Epithelial cell of esophagus (primary cell): ENCODE data around the gene NR1H3.

Experiments
- DNase-seq: peaks from one replicate; pipeline ENCODE4 v3.0.0; 2010; ENCODE audit warnings: low read depth
- H3K4me3 ChIP-seq: 2 replicates; pipeline ENCODE4 v1.5.1; 2011; ENCODE audit warnings: mild to moderate bottlenecking, low read length, control low read depth
- TF ChIP-seq, protein P1 (sequence below): IDR thresholded peaks from 2 replicates; pipeline ENCODE4 v1.5.1; 2011; ENCODE audit warnings: low read depth, mild to moderate bottlenecking, low read length, control low read depth, inconsistent platforms; ENCODE audit not compliant: insufficient read depth; ENCODE audit errors: missing control alignments

Gene NR1H3

DNA sequence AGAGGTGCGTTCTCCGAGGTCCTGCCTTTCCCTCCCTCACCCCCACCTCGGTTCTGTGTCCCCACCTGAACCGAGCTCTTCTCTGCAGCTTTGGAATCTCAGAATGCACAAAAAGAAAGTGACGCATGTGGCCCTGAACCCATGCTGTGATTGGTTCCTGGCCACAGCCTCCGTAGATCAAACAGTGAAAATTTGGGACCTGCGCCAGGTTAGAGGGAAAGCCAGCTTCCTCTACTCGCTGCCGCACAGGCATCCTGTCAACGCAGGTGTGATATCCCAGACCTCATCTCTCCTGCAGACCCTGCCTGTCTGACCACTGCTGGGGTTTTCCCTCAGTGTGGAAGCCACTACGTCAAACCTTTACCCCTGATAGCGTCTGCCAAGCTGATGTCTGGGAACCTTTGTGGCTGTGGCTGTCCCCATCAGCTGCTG, 23.1 kb upstream of the NR1H3 start:
- no peak overlapping the region for H3K4me3 ChIP-seq
- DNase-seq = no peak

DNA sequence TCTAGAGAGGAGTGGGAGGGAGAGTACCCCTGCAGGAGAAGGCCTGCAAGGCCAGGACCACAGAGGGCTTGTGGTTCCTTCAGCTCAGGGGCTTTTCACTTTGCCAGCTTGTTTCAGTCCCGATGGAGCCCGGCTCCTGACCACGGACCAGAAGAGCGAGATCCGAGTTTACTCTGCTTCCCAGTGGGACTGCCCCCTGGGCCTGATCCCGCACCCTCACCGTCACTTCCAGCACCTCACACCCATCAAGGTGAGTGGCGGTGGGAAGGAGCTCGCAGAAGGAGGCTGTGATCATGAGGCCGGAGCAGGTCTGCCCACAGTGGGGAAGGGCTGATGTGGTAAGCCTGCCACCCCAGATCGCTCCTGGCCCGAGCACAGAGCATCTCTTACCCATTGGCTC, 22.6 kb upstream of the NR1H3 start:
- H3K4me3 ChIP-seq = no peak overlapping the region
- no peak for DNase-seq
- TF ChIP-seq, protein P1, sequence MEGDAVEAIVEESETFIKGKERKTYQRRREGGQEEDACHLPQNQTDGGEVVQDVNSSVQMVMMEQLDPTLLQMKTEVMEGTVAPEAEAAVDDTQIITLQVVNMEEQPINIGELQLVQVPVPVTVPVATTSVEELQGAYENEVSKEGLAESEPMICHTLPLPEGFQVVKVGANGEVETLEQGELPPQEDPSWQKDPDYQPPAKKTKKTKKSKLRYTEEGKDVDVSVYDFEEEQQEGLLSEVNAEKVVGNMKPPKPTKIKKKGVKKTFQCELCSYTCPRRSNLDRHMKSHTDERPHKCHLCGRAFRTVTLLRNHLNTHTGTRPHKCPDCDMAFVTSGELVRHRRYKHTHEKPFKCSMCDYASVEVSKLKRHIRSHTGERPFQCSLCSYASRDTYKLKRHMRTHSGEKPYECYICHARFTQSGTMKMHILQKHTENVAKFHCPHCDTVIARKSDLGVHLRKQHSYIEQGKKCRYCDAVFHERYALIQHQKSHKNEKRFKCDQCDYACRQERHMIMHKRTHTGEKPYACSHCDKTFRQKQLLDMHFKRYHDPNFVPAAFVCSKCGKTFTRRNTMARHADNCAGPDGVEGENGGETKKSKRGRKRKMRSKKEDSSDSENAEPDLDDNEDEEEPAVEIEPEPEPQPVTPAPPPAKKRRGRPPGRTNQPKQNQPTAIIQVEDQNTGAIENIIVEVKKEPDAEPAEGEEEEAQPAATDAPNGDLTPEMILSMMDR = no peak

More for the DNA sequence above, 23.1 kb upstream of the NR1H3 start:
- TF ChIP-seq, protein P1 = no peak

DNA sequence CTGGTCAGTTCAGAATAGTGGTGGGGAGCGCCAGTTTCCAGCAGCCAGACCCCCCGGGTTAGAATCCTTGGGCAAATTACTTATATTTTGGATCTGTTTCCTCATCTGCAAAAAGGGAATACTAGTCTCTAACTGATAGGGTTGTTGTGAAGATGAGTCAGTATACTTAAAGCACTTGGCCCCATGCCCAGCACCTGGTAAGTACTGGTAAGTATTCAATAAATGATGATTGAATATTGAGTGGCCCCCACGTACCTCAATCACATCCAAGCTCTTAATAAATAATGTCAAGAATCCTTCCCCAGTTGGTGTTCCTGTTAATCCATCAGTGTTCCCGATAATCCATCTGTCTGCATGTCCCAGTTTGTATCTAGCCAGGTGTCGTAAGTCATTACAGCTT, 21.3 kb upstream of the NR1H3 start:
- peak; percentile 76 for DNase-seq
- TF ChIP-seq, protein P1 = no peak

DNA sequence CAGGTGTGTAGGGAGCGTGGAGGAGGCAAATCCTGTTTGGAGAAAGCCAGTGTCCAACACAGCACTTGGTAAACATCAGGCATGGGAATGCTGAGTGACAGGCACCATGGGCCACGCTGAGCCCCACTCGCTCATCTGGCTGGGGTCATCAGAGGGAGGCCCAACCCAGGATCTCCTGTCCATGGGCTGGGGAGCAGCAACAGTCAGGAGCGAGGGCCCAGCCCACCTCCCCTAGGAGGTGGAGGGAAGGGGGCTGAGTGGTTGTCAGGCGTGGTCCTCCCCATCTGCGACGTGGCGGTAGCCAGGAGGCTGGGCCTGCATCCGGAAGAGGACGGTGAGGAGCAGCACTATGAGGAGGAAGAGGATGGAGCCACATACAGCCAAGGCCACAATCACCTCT, 17.9 kb upstream of the NR1H3 start:
- no peak for DNase-seq
- H3K4me3 ChIP-seq = no peak overlapping the region
- TF ChIP-seq, protein P1 = no peak

More for the DNA sequence above, 21.3 kb upstream of the NR1H3 start:
- no peak overlapping the region for H3K4me3 ChIP-seq

DNA sequence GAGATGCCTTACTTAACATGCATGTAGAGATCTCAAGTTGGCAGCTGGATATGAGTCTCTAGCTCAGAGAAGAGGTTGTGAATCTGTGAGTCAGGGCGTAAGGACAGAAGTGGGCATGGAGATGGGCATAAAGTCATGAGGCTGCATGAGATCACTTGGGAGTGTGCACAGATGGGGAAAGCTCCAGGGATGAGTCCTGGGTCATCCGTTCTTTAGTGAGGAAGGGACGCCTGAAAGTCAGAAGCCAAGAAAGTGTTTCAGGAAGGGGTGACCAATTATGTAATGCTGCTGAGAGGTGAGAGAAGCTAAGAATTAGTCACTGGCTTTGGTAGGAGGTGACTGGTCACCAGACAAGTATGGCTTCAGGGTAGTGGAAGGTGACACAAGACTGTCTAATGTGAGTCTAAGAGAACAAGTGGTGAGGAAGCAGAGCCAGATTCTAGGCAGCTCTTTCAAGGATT, 15.9 kb upstream of the NR1H3 start:
- peak; percentile 70 for DNase-seq
- TF ChIP-seq, protein P1 = no peak
- H3K4me3 ChIP-seq = no peak overlapping the region

DNA sequence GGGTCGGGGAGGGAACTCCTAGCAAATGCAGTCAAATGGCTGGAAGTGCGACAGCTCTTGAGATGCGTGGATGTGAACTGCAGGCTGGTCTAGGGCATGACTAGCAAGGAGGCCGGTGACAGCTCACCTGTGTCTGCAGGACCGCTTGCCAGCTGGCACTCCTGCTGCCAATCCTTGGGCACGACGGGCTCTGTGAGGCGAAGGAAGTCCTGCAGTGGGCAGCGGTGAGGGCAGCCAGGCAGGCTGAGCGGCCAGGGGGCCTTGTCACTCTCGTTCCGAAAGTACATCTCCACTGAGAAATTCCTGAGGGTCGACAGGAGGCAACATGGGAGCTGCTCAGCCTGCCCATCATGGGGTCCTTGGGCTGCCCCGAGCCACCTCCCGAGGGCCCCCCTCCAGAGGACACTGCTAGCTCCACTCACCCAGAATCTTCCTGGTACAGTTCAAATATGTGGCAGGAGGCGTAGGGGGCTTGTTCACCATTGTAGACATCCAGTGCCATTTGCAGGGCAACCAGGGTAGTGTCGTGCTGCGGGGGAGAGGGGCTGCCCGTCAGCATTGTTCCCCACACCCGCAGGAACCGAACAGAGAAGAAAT, 15.1 kb upstream of the NR1H3 start:
- DNase-seq = no peak
- H3K4me3 ChIP-seq = no peak overlapping the region
- TF ChIP-seq, protein P1 = no peak

DNA sequence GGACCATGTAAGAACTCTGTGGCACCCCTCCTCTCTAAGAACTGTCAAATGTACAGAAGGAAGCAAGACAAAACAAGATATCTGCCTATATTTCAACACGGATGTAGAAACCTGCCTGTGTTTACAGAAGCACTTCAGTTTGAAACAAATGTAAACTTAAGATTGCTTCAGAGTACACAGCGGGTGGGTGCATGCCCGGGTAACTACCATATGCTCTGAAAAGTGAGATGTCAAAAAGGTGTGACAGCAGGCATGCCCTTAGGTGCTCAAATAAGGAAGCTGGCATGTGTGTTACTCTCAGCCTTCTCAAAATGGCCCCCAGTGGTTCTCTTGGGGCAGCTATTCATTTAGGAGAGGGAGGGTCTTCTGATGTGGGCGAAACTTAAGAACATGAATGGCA, 14.3 kb upstream of the NR1H3 start:
- peak; percentile 60 for DNase-seq
- TF ChIP-seq, protein P1 = no peak
- H3K4me3 ChIP-seq = no peak overlapping the region
